HepG2 (cell line): ENCODE measurements around the gene MIA. TPM values are rescaled to one million over a fixed set of nuclear protein-coding genes. Genes with fewer than 3 reads are reported as not detected.

Source experiments
- AGO1 ChIP-seq: fragments of 200-400 bp; formaldehyde crosslinking; IDR thresholded peaks from 2 replicates; pipeline ENCODE4 v1.6.1; 2017; ENCODE audit warnings: mild to moderate bottlenecking, low read depth, low read length, moderate library complexity; ENCODE audit not compliant: poor library complexity, severe bottlenecking
- BHLHE40 ChIP-seq: IDR thresholded peaks from 2 replicates; pipeline ENCODE4 v1.6.1; 2011; ENCODE audit warnings: low read length, improper control_type of control experiment
- EHMT2 ChIP-seq: fragments of 200-600 bp; sonication (generic); IDR thresholded peaks from 2 replicates; pipeline ENCODE4 v1.7.0; 2017; ENCODE audit warnings: antibody characterized with exemption, low read depth, low read length, borderline replicate concordance
- FOXA3 ChIP-seq: IDR thresholded peaks from 2 replicates; pipeline ENCODE4 v1.6.1; 2016; ENCODE audit warnings: missing genetic modification reagents, missing compliant biosample characterization
- FOXC1 ChIP-seq: sonication (generic); formaldehyde crosslinking; IDR thresholded peaks from 2 replicates; pipeline ENCODE4 v1.8.0; 2022; ENCODE audit warnings: mild to moderate bottlenecking, missing genetic modification reagents, borderline replicate concordance
- FOXO1 ChIP-seq: sonication (generic); formaldehyde crosslinking; IDR thresholded peaks from 2 replicates; pipeline ENCODE4 v1.4.0; 2020; ENCODE audit warnings: missing genetic modification reagents
- GMEB2 ChIP-seq: IDR thresholded peaks from 2 replicates; pipeline ENCODE4 v1.6.1; 2016; ENCODE audit warnings: missing biosample characterization, missing genetic modification reagents, low read depth
- HBP1 ChIP-seq: IDR thresholded peaks from 2 replicates; pipeline ENCODE4 v1.6.1; 2016; ENCODE audit warnings: low read depth, control low read depth
- MXD4 ChIP-seq: IDR thresholded peaks from 2 replicates; pipeline ENCODE4 v1.6.1; 2016; ENCODE audit warnings: mild to moderate bottlenecking, missing biosample characterization, missing genetic modification reagents
- PAWR ChIP-seq: sonication (generic); formaldehyde crosslinking; IDR thresholded peaks from 2 replicates; pipeline ENCODE4 v1.4.0; 2020; ENCODE audit warnings: missing genetic modification reagents, mild to moderate bottlenecking, borderline replicate concordance
- SNAPC2 ChIP-seq: sonication (generic); formaldehyde crosslinking; IDR thresholded peaks from 2 replicates; pipeline ENCODE4 v1.8.1; 2022; ENCODE audit warnings: mild to moderate bottlenecking, missing genetic modification reagents
- SP1 ChIP-seq, 2 experiments: fragments of 450-650 bp in 1 of 2; sonication (generic) in 1 of 2; formaldehyde crosslinking in 1 of 2; IDR thresholded peaks; 2 replicates each; pipeline versions ENCODE4 v1.4.0 to v1.6.1; 2016 to 2020; ENCODE audit warnings: missing genetic modification reagents in 1 of 2
- SP5 ChIP-seq: IDR thresholded peaks from 2 replicates; pipeline ENCODE4 v1.6.1; 2016; ENCODE audit warnings: low read depth, borderline replicate concordance
- TBX3 ChIP-seq: fragments of 450-650 bp; IDR thresholded peaks from 2 replicates; pipeline ENCODE4 v1.6.1; 2017; ENCODE audit warnings: antibody characterized with exemption, mild to moderate bottlenecking, inconsistent platforms, borderline replicate concordance
- TEAD3 ChIP-seq: optimal IDR thresholded peaks from 2 replicates; pipeline ENCODE3; 2016; ENCODE audit warnings: borderline replicate concordance
- ZFP36 ChIP-seq: fragments of 150-350 bp; IDR thresholded peaks from 2 replicates; pipeline ENCODE4 v1.6.1; 2018; ENCODE audit warnings: borderline replicate concordance, low read length, low read depth; ENCODE audit not compliant: partially characterized antibody
- ZFP91 ChIP-seq: sonication (generic); formaldehyde crosslinking; IDR thresholded peaks from 2 replicates; pipeline ENCODE4 v1.9.0; 2022; ENCODE audit warnings: missing genetic modification reagents, mild to moderate bottlenecking, borderline replicate concordance
- ZNF672 ChIP-seq: sonication (generic); formaldehyde crosslinking; IDR thresholded peaks from 2 replicates; pipeline ENCODE4 v1.8.1; 2022; ENCODE audit warnings: missing genetic modification reagents
- ZNF720 ChIP-seq: sonication (generic); formaldehyde crosslinking; IDR thresholded peaks from 2 replicates; pipeline ENCODE4 v1.4.0; 2020; ENCODE audit warnings: missing genetic modification reagents
- ZNF777 ChIP-seq: sonication (generic); formaldehyde crosslinking; IDR thresholded peaks from 2 replicates; pipeline ENCODE4 v1.4.0; 2020; ENCODE audit warnings: missing genetic modification reagents
- ZSCAN31 ChIP-seq: sonication (generic); formaldehyde crosslinking; IDR thresholded peaks from 2 replicates; pipeline ENCODE4 v1.5.0; 2020; ENCODE audit warnings: low read depth, mild to moderate bottlenecking, missing genetic modification reagents
- polyA plus RNA-seq, 8 experiments: library from polyadenylated mRNA; depleted of rRNA in 3 of 8; stranded (reverse) in 7 of 8; unstranded in 1 of 8; fragments of >200 nt; fragmentation: Illumina TruSeq in 4 of 8; extraction: Trizol in 4 of 8; gene quantifications; 2 replicates each; pipeline versions ENCODE4 v1.2.1 to v1.2.3, GENCODE V29; 2011 to 2016; ENCODE audit warnings: low read depth in 4 of 8, missing spikeins in 1 of 8, mixed read lengths in 1 of 8; ENCODE audit not compliant: insufficient read depth in 1 of 8
- total RNA-seq, 5 experiments: library from RNA; depleted of rRNA; stranded (reverse); fragments of >200 nt; fragmentation: Illumina TruSeq; extraction: Trizol; gene quantifications; 2 replicates each; pipeline ENCODE4 v1.2.3, GENCODE V29; 2016; ENCODE audit warnings: low read depth in 1 of 5
- TF ChIP-seq, protein P1 (sequence below): IDR thresholded peaks from 2 replicates; pipeline ENCODE4 v1.6.1; 2016
- TF ChIP-seq, protein P2 (sequence below): sonication (generic); formaldehyde crosslinking; IDR thresholded peaks from 2 replicates; pipeline ENCODE4 v1.4.0; 2020; ENCODE audit warnings: missing genetic modification reagents

MIA gene
- total and polyA plus RNA-seq, 2 of the 13 experiments (the other 11 are each of a cell fraction or from before 2014, with no cell fraction given), result 0.61 TPM; not detected in 1

GRCh38 chr19:40798683-40799557 lies 23.6 kb downstream of the MIA start, which contains the start of gene EGLN2 (continued):
- TF ChIP-seq GMEB2 (CRISPR knock-in tag), result 0 out of 2 replicates have a peak, but pooled peaks have one; percentile 3
- no peak for TF ChIP-seq TBX3
- TF ChIP-seq, protein P1, sequence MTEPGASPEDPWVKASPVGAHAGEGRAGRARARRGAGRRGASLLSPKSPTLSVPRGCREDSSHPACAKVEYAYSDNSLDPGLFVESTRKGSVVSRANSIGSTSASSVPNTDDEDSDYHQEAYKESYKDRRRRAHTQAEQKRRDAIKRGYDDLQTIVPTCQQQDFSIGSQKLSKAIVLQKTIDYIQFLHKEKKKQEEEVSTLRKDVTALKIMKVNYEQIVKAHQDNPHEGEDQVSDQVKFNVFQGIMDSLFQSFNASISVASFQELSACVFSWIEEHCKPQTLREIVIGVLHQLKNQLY, result 0 out of 2 replicates have a peak, but pooled peaks have one; percentile 14
- TF ChIP-seq ZNF672 (CRISPR knock-in tag), result no peak
- no peak for TF ChIP-seq HBP1 (CRISPR knock-in tag)
- TF ChIP-seq ZSCAN31 (CRISPR knock-in tag), result 0 out of 2 replicates have a peak, but pooled peaks have one; percentile 7
- TF ChIP-seq SNAPC2, result peak; percentile 75; the same call in 1 of the 2 replicates
- TF ChIP-seq ZFP91 (CRISPR knock-in tag), result 0 out of 2 replicates have a peak, but pooled peaks have one; percentile 12
- TF ChIP-seq PAWR (CRISPR knock-in tag), result no peak
- no peak for TF ChIP-seq AGO1
- TF ChIP-seq SP1 (IDR thresholded peaks at IDR 0.05), result no peak
- peak; percentile 89 for TF ChIP-seq SP1 (CRISPR knock-in tag; IDR thresholded peaks at IDR 0.05)
- TF ChIP-seq ZNF720 (CRISPR knock-in tag), result no peak
- peak; percentile 53; the same call in 1 of the 2 replicates for TF ChIP-seq ZNF777 (CRISPR knock-in tag)
- TF ChIP-seq TEAD3 (CRISPR knock-in tag), result peak; percentile 18
- no peak for TF ChIP-seq FOXC1
- TF ChIP-seq BHLHE40, result peak; percentile 94
- TF ChIP-seq MXD4 (CRISPR knock-in tag), result no peak
- TF ChIP-seq ZFP36, result no peak
- peak; percentile 63; the same call in 1 of the 2 replicates for TF ChIP-seq SP5 (CRISPR knock-in tag)
- 0 out of 2 replicates have a peak, but pooled peaks have one; percentile 21 for TF ChIP-seq FOXA3 (CRISPR knock-in tag)
- TF ChIP-seq FOXO1, result peak; percentile 16; the same call in 1 of the 2 replicates
- TF ChIP-seq, protein P2, sequence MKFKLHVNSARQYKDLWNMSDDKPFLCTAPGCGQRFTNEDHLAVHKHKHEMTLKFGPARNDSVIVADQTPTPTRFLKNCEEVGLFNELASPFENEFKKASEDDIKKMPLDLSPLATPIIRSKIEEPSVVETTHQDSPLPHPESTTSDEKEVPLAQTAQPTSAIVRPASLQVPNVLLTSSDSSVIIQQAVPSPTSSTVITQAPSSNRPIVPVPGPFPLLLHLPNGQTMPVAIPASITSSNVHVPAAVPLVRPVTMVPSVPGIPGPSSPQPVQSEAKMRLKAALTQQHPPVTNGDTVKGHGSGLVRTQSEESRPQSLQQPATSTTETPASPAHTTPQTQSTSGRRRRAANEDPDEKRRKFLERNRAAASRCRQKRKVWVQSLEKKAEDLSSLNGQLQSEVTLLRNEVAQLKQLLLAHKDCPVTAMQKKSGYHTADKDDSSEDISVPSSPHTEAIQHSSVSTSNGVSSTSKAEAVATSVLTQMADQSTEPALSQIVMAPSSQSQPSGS, result no peak
- TF ChIP-seq EHMT2, result no peak
